WTC11 (cell line): Measurements from ENCODE around the gene MIA3. TPM values are rescaled to one million over a fixed set of nuclear protein-coding genes. Genes with fewer than 3 reads are reported as not detected.

Experiments used
- ARID4B ChIP-seq: sonication (generic); formaldehyde crosslinking; IDR thresholded peaks from 2 replicates; pipeline ENCODE4 v1.8.0; 2023; ENCODE audit warnings: missing genetic modification reagents, mild to moderate bottlenecking, borderline replicate concordance
- ATF3 ChIP-seq: sonication (generic); formaldehyde crosslinking; conservative IDR thresholded peaks from 2 replicates; pipeline ENCODE4 v1.8.1; 2022; ENCODE audit warnings: mild to moderate bottlenecking, missing genetic modification reagents
- FOXJ3 ChIP-seq: sonication (generic); formaldehyde crosslinking; IDR thresholded peaks from 2 replicates; pipeline ENCODE4 v1.9.0; 2021; ENCODE audit warnings: missing genetic modification reagents, mild to moderate bottlenecking, borderline replicate concordance
- FOXP1 ChIP-seq: sonication (generic); formaldehyde crosslinking; IDR thresholded peaks from 2 replicates; pipeline ENCODE4 v1.8.0; 2022; ENCODE audit warnings: missing genetic modification reagents, mild to moderate bottlenecking, moderate library complexity, borderline replicate concordance
- GRHL2 ChIP-seq: fragments of 250-450 bp; sonication (Bioruptor Pico); IDR thresholded peaks from 2 replicates; pipeline ENCODE4 v1.8.0; 2022; ENCODE audit warnings: mild to moderate bottlenecking, moderate library complexity; ENCODE audit not compliant: insufficient replicate concordance, severe bottlenecking
- GTF2I ChIP-seq: fragments of 250-450 bp; sonication (Bioruptor Pico); conservative IDR thresholded peaks from 2 replicates; pipeline ENCODE4 v1.4.0; 2021; ENCODE audit warnings: mild to moderate bottlenecking
- MYBL2 ChIP-seq: sonication (generic); formaldehyde crosslinking; IDR thresholded peaks from 2 replicates; pipeline ENCODE4 v1.8.1; 2023; ENCODE audit warnings: mild to moderate bottlenecking, moderate library complexity, missing genetic modification reagents
- NFATC4 ChIP-seq: fragments of 250-450 bp; sonication (Bioruptor Pico); IDR thresholded peaks from 2 replicates; pipeline ENCODE4 v1.9.0; 2021; ENCODE audit warnings: mild to moderate bottlenecking
- NFE2L1 ChIP-seq: sonication (generic); formaldehyde crosslinking; IDR thresholded peaks from 2 replicates; pipeline ENCODE4 v1.8.1; 2023; ENCODE audit warnings: missing genetic modification reagents
- RELA ChIP-seq: sonication (generic); formaldehyde crosslinking; IDR thresholded peaks from 2 replicates; pipeline ENCODE4 v1.8.1; 2022; ENCODE audit warnings: missing genetic modification reagents, mild to moderate bottlenecking, borderline replicate concordance
- SMAD3 ChIP-seq: sonication (generic); formaldehyde crosslinking; IDR thresholded peaks from 2 replicates; pipeline ENCODE4 v1.8.0; 2022; ENCODE audit warnings: missing genetic modification reagents, mild to moderate bottlenecking, borderline replicate concordance
- TEAD4 ChIP-seq: sonication (generic); formaldehyde crosslinking; IDR thresholded peaks from 2 replicates; pipeline ENCODE4 v1.8.0; 2022; ENCODE audit warnings: mild to moderate bottlenecking, missing genetic modification reagents
- ZMAT4 ChIP-seq: fragments of 250-450 bp; sonication (Bioruptor Pico); IDR thresholded peaks from 2 replicates; pipeline ENCODE4 v1.9.0; 2021; ENCODE audit warnings: mild to moderate bottlenecking
- ZNF416 ChIP-seq: fragments of 250-450 bp; sonication (Bioruptor Pico); IDR thresholded peaks from 2 replicates; pipeline ENCODE4 v1.9.0; 2021; ENCODE audit warnings: mild to moderate bottlenecking, inconsistent platforms
- total RNA-seq: library from RNA; stranded (reverse); gene quantifications from 3 replicates; pipeline ENCODE4 v1.2.3, GENCODE V29; 2021
- TF ChIP-seq, protein P1 (sequence below): sonication (generic); formaldehyde crosslinking; IDR thresholded peaks from 2 replicates; pipeline ENCODE4 v1.8.0; 2022; ENCODE audit warnings: mild to moderate bottlenecking, missing genetic modification reagents
- TF ChIP-seq, protein P2 (sequence below): fragments of 250-450 bp; sonication (Bioruptor Pico); IDR thresholded peaks from 2 replicates; pipeline ENCODE4 v1.9.0; 2021; ENCODE audit warnings: moderate library complexity, mild to moderate bottlenecking, inconsistent platforms, borderline replicate concordance
- TF ChIP-seq, protein P3 (sequence below): fragments of 200-600 bp; IDR thresholded peaks from 2 replicates; pipeline ENCODE4 v1.8.0; 2022; ENCODE audit warnings: antibody characterized with exemption
- TF ChIP-seq, protein P4 (sequence below): sonication (generic); formaldehyde crosslinking; IDR thresholded peaks from 2 replicates; pipeline ENCODE4 v1.8.0; 2023; ENCODE audit warnings: mild to moderate bottlenecking, missing genetic modification reagents
- TF ChIP-seq, protein P5 (sequence below): fragments of 250-450 bp; sonication (Bioruptor Pico); IDR thresholded peaks from 2 replicates; pipeline ENCODE4 v1.9.0; 2021; ENCODE audit warnings: mild to moderate bottlenecking, borderline replicate concordance
- TF ChIP-seq, protein P6 (sequence below): sonication (generic); formaldehyde crosslinking; IDR thresholded peaks from 2 replicates; pipeline ENCODE4 v1.8.1; 2022; ENCODE audit warnings: missing genetic modification reagents, borderline replicate concordance

MIA3 gene
- total RNA-seq, 1 experiment from 2014 or later, result 70.0 TPM

DNA sequence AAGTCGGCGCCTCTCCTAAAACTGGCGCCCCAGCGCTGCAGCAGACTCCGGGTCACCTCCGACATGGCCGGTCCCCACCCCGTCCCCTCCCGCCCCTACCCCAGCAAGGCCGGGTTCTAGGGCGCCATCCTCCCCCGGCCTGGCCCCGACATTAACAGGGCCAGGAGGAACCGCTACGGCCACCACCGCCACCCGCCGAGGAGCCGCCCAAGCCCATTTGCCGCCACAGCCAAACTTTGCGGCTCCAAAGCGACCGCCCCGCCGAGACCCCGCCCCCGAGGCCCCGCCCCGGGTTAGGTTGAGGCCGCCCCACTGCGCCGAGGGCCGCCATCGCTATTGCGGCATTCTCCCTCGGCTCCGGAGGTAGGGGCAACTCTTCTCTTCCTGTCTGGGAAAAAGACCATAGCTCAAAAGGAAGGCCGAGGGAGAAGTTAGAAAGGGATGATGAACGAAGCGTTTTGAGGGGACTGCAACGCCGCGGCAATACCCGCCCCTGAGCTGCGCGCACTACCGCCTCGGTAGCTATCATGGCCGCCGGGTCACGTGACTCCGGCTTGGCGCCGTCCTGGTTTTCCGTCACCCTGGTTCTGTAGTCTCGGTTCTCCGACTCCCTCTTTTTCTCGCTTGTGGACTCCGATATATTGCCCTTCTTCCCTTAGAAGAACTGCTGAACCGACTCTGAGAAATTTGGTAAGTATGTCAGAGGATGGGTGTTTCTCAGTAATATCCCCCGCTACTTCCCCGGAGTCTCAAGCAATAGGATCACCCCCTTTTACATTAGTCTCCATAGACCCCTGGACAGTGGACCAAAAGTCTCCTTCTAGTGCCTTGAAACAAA lies 94.6 kb downstream of the MIA3 start, which contains the start of the genes AIDA and BROX (continued):
- TF ChIP-seq, protein P1, sequence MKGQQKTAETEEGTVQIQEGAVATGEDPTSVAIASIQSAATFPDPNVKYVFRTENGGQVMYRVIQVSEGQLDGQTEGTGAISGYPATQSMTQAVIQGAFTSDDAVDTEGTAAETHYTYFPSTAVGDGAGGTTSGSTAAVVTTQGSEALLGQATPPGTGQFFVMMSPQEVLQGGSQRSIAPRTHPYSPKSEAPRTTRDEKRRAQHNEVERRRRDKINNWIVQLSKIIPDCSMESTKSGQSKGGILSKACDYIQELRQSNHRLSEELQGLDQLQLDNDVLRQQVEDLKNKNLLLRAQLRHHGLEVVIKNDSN (CRISPR knock-in tag), result peak; percentile 98
- TF ChIP-seq NFE2L1 (CRISPR knock-in tag) (no peak), ATF3 (CRISPR knock-in tag) (no peak), MYBL2 (CRISPR knock-in tag) (no peak), TEAD4 (CRISPR knock-in tag) (no peak), FOXP1 (no peak), RELA (CRISPR knock-in tag) (no peak), FOXJ3 (CRISPR knock-in tag) (no peak), ZMAT4 (no peak), ZNF416 (CRISPR knock-in tag) (no peak), GTF2I (CRISPR knock-in tag) (no peak), NFATC4 (CRISPR knock-in tag) (no peak), ARID4B (no peak), SMAD3 (CRISPR knock-in tag) (no peak), GRHL2 (CRISPR knock-in tag) (no peak)
- TF ChIP-seq, protein P2, sequence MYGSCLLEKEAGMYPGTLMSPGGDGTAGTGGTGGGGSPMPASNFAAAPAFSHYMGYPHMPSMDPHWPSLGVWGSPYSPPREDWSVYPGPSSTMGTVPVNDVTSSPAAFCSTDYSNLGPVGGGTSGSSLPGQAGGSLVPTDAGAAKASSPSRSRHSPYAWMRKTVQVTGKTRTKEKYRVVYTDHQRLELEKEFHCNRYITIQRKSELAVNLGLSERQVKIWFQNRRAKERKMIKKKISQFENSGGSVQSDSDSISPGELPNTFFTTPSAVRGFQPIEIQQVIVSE (CRISPR knock-in tag), result no peak
- TF ChIP-seq, protein P3, sequence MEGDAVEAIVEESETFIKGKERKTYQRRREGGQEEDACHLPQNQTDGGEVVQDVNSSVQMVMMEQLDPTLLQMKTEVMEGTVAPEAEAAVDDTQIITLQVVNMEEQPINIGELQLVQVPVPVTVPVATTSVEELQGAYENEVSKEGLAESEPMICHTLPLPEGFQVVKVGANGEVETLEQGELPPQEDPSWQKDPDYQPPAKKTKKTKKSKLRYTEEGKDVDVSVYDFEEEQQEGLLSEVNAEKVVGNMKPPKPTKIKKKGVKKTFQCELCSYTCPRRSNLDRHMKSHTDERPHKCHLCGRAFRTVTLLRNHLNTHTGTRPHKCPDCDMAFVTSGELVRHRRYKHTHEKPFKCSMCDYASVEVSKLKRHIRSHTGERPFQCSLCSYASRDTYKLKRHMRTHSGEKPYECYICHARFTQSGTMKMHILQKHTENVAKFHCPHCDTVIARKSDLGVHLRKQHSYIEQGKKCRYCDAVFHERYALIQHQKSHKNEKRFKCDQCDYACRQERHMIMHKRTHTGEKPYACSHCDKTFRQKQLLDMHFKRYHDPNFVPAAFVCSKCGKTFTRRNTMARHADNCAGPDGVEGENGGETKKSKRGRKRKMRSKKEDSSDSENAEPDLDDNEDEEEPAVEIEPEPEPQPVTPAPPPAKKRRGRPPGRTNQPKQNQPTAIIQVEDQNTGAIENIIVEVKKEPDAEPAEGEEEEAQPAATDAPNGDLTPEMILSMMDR, result no peak
- TF ChIP-seq, protein P4, sequence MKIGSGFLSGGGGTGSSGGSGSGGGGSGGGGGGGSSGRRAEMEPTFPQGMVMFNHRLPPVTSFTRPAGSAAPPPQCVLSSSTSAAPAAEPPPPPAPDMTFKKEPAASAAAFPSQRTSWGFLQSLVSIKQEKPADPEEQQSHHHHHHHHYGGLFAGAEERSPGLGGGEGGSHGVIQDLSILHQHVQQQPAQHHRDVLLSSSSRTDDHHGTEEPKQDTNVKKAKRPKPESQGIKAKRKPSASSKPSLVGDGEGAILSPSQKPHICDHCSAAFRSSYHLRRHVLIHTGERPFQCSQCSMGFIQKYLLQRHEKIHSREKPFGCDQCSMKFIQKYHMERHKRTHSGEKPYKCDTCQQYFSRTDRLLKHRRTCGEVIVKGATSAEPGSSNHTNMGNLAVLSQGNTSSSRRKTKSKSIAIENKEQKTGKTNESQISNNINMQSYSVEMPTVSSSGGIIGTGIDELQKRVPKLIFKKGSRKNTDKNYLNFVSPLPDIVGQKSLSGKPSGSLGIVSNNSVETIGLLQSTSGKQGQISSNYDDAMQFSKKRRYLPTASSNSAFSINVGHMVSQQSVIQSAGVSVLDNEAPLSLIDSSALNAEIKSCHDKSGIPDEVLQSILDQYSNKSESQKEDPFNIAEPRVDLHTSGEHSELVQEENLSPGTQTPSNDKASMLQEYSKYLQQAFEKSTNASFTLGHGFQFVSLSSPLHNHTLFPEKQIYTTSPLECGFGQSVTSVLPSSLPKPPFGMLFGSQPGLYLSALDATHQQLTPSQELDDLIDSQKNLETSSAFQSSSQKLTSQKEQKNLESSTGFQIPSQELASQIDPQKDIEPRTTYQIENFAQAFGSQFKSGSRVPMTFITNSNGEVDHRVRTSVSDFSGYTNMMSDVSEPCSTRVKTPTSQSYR, result no peak
- TF ChIP-seq, protein P5, sequence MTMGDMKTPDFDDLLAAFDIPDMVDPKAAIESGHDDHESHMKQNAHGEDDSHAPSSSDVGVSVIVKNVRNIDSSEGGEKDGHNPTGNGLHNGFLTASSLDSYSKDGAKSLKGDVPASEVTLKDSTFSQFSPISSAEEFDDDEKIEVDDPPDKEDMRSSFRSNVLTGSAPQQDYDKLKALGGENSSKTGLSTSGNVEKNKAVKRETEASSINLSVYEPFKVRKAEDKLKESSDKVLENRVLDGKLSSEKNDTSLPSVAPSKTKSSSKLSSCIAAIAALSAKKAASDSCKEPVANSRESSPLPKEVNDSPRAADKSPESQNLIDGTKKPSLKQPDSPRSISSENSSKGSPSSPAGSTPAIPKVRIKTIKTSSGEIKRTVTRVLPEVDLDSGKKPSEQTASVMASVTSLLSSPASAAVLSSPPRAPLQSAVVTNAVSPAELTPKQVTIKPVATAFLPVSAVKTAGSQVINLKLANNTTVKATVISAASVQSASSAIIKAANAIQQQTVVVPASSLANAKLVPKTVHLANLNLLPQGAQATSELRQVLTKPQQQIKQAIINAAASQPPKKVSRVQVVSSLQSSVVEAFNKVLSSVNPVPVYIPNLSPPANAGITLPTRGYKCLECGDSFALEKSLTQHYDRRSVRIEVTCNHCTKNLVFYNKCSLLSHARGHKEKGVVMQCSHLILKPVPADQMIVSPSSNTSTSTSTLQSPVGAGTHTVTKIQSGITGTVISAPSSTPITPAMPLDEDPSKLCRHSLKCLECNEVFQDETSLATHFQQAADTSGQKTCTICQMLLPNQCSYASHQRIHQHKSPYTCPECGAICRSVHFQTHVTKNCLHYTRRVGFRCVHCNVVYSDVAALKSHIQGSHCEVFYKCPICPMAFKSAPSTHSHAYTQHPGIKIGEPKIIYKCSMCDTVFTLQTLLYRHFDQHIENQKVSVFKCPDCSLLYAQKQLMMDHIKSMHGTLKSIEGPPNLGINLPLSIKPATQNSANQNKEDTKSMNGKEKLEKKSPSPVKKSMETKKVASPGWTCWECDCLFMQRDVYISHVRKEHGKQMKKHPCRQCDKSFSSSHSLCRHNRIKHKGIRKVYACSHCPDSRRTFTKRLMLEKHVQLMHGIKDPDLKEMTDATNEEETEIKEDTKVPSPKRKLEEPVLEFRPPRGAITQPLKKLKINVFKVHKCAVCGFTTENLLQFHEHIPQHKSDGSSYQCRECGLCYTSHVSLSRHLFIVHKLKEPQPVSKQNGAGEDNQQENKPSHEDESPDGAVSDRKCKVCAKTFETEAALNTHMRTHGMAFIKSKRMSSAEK (CRISPR knock-in tag), result no peak
- TF ChIP-seq, protein P6, sequence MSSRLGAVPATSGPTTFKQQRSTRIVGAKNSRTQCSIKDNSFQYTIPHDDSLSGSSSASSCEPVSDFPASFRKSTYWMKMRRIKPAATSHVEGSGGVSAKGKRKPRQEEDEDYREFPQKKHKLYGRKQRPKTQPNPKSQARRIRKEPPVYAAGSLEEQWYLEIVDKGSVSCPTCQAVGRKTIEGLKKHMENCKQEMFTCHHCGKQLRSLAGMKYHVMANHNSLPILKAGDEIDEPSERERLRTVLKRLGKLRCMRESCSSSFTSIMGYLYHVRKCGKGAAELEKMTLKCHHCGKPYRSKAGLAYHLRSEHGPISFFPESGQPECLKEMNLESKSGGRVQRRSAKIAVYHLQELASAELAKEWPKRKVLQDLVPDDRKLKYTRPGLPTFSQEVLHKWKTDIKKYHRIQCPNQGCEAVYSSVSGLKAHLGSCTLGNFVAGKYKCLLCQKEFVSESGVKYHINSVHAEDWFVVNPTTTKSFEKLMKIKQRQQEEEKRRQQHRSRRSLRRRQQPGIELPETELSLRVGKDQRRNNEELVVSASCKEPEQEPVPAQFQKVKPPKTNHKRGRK (CRISPR knock-in tag), result no peak
